ENCODE results near the gene EVI5.

GRCh38 chr1:92769856-92770255 lies 15.1 kb downstream of the EVI5 start:
- no peak for TF ChIP-seq CTCF (IDR thresholded peaks at IDR 0.05)
- TF ChIP-seq EZH2 (IDR thresholded peaks at IDR 0.05; ENCODE audit: borderline replicate concordance, insufficient read depth, low read depth, low read length, poor library complexity, severe bottlenecking): no peak

All from B cell (primary cell).